NCI-H128 (cell line): Measurements from ENCODE around the gene PTPDC1.

Source experiments
- DNase-seq: peaks from one replicate; lab custom pipeline; 2025; ENCODE audit not compliant: unreplicated experiment; lab: John Stamatoyannopoulos, UW

Gene PTPDC1

DNA sequence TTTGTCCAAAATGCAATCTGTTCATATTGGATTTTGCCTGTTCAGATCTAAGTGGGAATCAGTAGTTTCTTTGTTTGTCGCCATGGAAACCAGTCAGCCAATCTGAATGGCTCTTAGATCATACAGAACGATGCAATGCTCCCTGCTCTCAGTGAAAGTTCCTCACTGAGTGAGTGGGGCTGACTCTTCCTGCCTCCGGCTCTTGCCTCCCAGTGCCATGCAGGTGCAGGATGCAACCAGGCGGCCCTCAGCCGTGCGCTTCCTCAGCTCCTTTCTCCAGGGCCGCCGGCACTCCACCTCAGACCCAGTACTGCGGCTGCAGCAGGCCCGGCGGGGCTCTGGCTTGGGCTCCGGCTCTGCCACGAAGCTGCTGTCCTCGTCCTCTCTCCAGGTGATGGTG lies at the start of gene PTPDC1:
PTPDC1 (plus strand) TSS at position 151 of the 400 bp plus-strand sequence; CDS start at position 218, 67 bp downstream.
- DNase-seq = no peak

GRCh38 chr9:94034511-94034910 lies 49.8 kb upstream of the PTPDC1 start:
- DNase-seq = no peak

- no peak for DNase-seq
Measured at GRCh38 chr9:94039786-94040185, 44.5 kb upstream of the PTPDC1 start.

DNA sequence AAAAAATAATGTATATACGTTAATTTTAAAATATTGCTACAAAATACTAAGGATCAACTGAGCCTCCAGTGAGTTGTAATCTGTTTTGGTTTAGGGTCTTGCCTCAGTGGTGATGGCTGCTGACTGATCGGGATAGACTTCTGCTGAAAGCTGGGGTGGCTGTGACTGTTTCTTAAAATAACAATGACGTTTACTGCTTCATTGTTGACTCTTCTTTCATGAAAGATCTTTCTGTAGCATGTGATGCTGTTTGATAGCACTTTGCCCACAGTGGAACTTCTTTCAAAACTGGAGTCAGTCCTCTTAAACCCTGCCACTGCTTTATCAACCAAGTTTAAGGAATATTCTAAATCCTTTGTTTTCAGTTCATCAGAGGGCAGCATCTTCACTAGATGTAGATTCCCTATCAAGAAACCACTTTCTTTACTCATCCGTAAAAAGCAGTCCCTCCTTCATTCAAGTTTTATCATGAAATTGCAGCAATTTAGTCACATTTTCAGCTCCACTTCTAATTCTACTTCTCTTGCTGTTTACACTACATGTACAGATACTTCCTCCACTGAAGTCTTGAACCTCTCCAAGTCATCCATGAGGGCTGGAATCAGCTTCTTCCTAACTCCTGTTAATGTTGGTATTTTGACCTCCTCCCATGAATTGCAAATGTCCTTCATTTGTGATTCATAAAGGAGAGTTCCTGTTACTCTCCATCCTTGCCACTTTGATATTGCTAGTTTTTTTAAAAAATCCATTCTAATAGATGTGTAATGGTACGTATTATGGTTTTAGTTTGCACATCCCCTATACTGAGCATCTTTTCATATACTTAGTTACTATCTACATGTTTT lies 41.5 kb upstream of the PTPDC1 start:
- no peak for DNase-seq

- no peak for DNase-seq
Measured at GRCh38 chr9:94054716-94055115, 29.5 kb upstream of the PTPDC1 start.

DNA sequence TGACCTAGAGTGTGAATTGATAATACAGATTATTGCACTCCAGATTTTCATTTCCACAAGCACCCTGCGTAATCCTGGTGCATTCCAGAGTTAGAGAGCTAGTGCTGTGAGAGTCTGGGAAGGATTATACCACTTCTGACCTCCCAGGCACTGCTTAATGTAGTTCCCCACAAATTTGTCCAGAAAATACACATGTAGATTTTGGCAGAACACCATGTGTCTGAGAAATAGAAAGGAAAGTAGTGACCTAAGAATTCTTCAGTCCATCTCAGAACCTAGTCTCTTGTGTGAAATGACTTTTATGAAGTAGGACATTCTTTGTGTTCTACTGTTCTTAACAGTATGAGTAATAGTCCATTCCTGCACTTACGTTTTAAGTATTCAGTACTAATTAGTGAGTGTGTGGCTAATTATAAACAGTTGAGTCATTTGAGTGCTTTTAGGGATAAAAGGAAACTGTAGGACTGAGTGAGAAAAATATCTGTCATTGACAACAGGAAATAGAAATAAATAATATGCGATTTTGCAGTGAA lies 27.8 kb upstream of the PTPDC1 start:
- DNase-seq = no peak

DNA sequence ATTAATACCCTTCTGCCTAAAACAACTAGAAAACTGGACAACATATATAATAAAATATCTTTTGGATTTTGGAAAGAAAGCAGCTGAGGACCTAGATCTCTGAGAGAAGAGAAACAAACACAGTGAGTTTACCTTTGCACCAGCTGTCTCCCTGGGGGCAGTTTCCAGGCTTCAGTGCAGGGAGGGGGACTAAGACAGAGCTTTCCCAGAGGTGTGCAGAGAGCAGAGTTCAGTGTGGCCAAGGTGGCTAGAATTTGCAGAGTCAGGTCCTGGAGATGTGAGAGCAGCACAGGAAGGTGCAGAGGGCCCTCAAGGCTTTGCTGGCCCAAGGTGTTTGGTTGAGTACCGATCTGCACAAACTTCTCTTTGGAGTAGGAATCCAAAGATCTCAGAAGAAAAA lies 26.3 kb upstream of the PTPDC1 start:
- DNase-seq = no peak

DNA sequence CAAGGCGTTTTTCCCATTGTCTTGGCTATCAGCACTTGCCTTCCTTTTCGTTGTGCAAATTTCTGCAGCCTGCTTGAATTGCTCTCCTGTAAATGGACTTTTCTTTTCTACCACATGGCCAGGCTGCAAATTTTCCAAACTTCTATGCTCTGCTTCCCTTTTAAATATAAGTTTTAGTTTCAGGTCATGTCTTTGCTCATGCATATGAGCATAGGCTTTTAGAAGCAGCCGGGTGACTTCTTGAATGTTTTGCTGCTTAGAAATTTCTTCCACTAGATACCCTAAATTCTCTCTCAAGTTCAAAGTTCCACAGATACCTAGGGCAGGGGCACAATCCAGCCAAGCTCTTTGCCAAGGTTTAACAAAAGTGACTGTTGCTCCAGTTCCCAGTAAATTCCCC lies 22.4 kb upstream of the PTPDC1 start:
- no peak for DNase-seq

DNA sequence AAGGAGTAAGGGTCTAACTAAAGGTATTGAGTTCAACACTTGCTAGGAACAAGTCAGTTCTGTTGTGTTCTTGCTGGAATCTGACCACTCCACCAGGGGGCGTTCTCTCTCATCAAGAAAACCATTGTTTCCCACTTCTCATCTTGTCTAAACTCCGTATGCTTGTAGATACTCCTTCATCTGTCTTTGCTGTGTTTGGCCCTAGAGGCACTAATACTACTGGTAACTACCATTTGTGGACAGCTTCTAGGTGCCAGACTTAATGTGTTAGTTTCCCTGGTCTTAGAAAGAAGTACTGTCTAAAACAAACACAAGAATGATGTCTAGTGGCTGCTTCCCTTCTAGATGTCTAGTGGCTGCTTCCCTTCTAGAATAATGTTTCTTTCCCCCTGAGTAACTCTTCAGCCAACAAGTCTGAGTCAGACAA lies 18.7 kb upstream of the PTPDC1 start:
- peak; percentile 35 for DNase-seq

- no peak for DNase-seq
Measured at GRCh38 chr9:94068257-94068656, 16.0 kb upstream of the PTPDC1 start.

- DNase-seq = no peak
Measured at GRCh38 chr9:94076557-94076956, 7.7 kb upstream of the PTPDC1 start.

- no peak for DNase-seq
Measured at GRCh38 chr9:94078086-94078485, 6.2 kb upstream of the PTPDC1 start.

DNA sequence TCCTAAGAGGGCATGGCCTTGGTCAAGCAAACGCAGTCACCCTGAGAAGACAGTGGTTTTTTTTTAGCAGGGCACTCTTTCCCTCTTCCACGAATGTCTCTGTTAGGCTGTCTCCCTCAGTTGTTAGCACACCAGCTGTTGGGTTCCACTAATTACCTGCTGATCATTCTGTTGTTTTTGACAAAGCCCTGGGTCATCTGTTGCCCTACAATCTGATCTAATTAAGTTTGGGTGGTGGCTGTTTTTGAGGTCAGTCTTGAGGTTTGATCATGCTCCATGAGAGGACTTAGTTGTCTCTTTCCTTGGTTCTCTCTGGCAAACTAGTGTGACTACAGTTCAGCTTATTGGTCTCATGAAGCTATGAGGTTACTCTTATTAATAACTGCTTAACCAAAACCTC lies 5.0 kb upstream of the PTPDC1 start:
- DNase-seq = no peak

DNA sequence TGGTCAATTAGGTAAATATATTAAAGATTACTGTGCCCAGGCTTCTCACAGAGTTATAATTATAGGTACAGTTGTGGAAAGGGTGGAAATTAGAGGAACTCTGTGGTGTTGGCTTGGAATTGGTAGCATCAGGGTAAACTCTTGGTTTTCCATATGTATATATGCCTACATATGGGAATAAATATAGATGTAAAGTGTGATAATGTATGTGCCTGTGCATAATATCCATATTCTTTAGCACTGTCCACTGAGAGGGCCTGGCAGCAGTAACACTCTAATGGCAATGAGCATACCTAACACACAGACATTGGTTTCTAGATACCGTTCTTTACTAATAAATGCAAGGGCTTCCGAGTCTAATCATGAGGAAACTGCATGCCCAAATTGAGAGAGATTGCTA lies 4.0 kb upstream of the PTPDC1 start:
- no peak for DNase-seq

GRCh38 chr9:94081435-94081834 lies 2.8 kb upstream of the PTPDC1 start:
- DNase-seq = no peak

- DNase-seq = no peak
Measured at GRCh38 chr9:94081864-94082463, 2.3 kb upstream of the PTPDC1 start.

- DNase-seq = no peak
Measured at GRCh38 chr9:94082553-94082952, 1.7 kb upstream of the PTPDC1 start.

- no peak for DNase-seq
Measured at GRCh38 chr9:94082956-94083355, 1.3 kb upstream of the PTPDC1 start.

GRCh38 chr9:94083384-94083783 lies 880 bp upstream of the PTPDC1 start:
- DNase-seq = no peak

DNA sequence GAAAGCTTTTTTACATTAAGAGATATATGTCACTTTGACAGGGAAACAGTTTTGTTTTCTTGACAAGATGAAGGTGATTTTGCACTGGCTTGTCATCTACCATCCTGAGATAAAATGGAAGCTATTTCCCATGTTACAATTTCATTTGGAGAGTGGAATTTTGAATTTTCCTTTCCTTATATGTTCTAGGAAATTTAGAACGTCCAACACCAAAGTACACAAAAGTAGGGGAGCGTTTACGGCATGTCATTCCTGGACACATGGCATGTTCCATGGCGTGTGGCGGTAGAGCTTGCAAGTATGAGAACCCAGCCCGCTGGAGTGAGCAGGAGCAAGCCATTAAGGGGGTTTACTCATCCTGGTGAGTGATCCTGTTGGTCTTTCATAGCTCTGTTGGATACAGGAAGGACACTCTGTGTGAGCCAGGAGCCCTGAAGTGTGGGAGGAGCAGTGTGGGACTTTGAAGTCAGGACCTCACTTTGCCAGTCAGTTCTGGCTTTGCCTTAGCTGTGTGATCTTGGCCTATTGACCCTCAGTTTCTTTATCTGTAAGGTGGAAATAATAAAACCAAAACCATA lies 887 bp downstream of the PTPDC1 start:
- no peak for DNase-seq

DNA sequence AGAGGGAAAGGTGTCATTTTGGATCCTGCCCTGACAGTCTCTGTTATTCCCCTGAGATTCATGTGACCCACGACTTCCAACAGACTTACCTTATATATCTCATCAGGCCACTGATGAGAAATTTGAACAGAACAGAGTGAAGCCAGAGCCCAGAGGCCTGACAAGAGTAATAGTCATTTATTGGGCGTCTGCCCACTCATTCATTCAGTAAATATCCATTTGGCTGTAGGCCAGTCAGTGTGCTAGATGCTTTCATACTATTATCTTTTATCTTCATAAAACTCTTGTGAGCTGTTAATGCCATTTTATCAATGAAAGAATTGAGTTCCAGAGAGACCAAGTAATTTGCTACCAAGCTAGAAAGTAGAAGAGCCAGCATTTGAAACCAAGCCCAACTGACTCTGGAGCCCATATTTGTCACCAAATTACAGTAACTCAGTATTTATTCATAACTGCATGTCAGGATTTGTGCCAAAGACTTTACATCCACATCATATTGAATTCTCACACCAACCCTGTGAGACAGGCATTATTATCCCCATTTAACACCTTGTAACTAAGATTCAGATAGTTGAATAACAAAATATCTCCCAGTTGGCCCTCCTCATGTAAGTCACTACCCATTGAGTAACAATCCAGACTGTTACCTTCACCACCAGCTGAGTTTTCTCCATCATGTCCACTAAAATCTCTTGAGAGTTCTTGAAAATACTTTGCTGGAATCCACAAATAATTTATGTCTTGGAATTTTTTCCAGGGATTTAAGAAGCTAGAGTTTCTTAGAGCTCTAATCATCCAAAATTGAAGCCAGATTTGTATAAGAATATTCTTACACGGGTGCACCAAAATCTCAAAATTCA lies 2.5 kb downstream of the PTPDC1 start:
- no peak for DNase-seq
